Adrenal gland (tissue), 12 donors: Measurements from ENCODE around the gene RSPH3. TPM values are rescaled to one million over a fixed set of nuclear protein-coding genes. Genes with fewer than 3 reads are reported as not detected.

ENCODE experiments used
- DNase-seq, 7 donors: peaks; one replicate each; pipeline ENCODE4 v3.0.0-alpha.2; 2019 to 2020
- H3K27ac ChIP-seq, 5 donors: fragments of 200-600 bp; sonication (generic) in 4 of 5; 1 replicate in 3 of 5; 2 replicates in 2 of 5; pipeline versions ENCODE4 v1.5.1 to v1.8.0; 2016 to 2020; ENCODE audit warnings: mild to moderate bottlenecking in 1 of 5
- H3K27me3 ChIP-seq: fragments of 200-600 bp; 2 replicates; pipeline ENCODE4 v1.8.0; 2021
- H3K36me3 ChIP-seq, 2 donors: fragments of 200-600 bp; replicated peaks in 1 of 2; 1 replicate in 1 of 2; 2 replicates in 1 of 2; pipeline versions ENCODE4 v1.5.1 to v1.8.0; 2018 to 2022
- H3K4me1 ChIP-seq, 2 donors: fragments of 200-600 bp; replicated peaks in 1 of 2; 1 replicate in 1 of 2; 2 replicates in 1 of 2; pipeline versions ENCODE4 v1.5.1 to v1.8.0; 2018 to 2021
- H3K4me3 ChIP-seq, 4 donors: fragments of 200-600 bp; sonication (generic) in 3 of 4; one replicate each; pipeline ENCODE4 v1.5.1; 2016 to 2018
- H3K9me3 ChIP-seq, 3 donors: fragments of 200-600 bp; sonication (generic) in 1 of 3; replicated peaks in 1 of 3; 1 replicate in 2 of 3; 2 replicates in 1 of 3; pipeline versions ENCODE4 v1.5.1 to v1.8.0; 2016 to 2021
- CTCF ChIP-seq, 6 experiments: fragments of 450-650 bp in 4 of 6; fragments of 200-600 bp in 2 of 6; sonication (generic) in 1 of 6; IDR thresholded peaks; 1 replicate in 5 of 6; 2 replicates in 1 of 6; pipeline versions ENCODE4 v1.5.1 to v1.8.0; 2016 to 2021; ENCODE audit warnings: antibody characterized with exemption in 6 of 6, mild to moderate bottlenecking in 2 of 6, moderate library complexity in 1 of 6
- POLR2A ChIP-seq, 2 donors: fragments of 450-650 bp; IDR thresholded peaks; one replicate each; pipeline ENCODE4 v1.6.1; 2017; ENCODE audit warnings: antibody characterized with exemption in 2 of 2, mild to moderate bottlenecking in 2 of 2, moderate library complexity in 1 of 2
- WGBS, 4 donors: extraction: QIAGEN DNeasy Blood & Tissue Kit in 2 of 4; methylation state at CpG; one replicate each; pipeline versions ENCODE4 v1.1.5 to v1.1.7; 2013 to 2017; 5-methylcytosine and 5-hydroxymethylcytosine counted together
- intact Hi-C, 2 donors: fragments of 100-400 bp; cut with DNase I; formaldehyde crosslinking; loops; one replicate each; pipeline versions ENCODE4 v1.14.1 to v1.15.0; 2022 to 2023
- polyA plus RNA-seq, 3 donors: library from polyadenylated mRNA; stranded (reverse); fragments of 200-250 nt in 2 of 3; fragments of 350-450 nt in 1 of 3; fragmentation: Illumina TruSeq in 1 of 3; extraction: RNeasy Lipid Tissue Mini Kit (QIAGEN cat#74804) in 1 of 3; gene quantifications; one replicate each; pipeline ENCODE4 v1.2.3, GENCODE V29; 2013 to 2014
- total RNA-seq, 9 donors: library from RNA; depleted of rRNA in 4 of 9; stranded (reverse); fragments of >200 nt in 4 of 9; fragments of 120-200 nt in 1 of 9; fragmentation: NEBNext Ultra II Directional in 1 of 9; extraction: Animal tissue kit (Norgen Biotek cat#: 25700) in 1 of 9; gene quantifications; one replicate each; pipeline versions ENCODE4 v1.1.0 to v1.2.4, GENCODE V29; 2013 to 2023
- donor health status: healthy with polysubstance abuse.
- donor health status: Bipolar disorder and iron deficiency.
- donor health status: DM: yes; HTN: yes; CAD: no.
- donor health status: DM: no; HTN: no; CAD: no.
- donor health status: DM: no; HTN: no; CAD: no.
- donor health status: DM: yes; HTN: yes; CAD: no.

RSPH3 gene
- total and polyA plus RNA-seq, 12 donors, result 3.4 to 20.5 (median 12.8) TPM

GRCh38 chr6:159020011-159020410 is 20.0 kb upstream of the RSPH3 start:
- WGBS, 4 donors, result 96 to 98% (median 97%) methylated on average over 2 of the region's 2 CpGs
- H3K27ac ChIP-seq, result no peak overlapping the region
- H3K9me3 ChIP-seq, result peaks cover 0 to 1% (median 0%) of the 10 kb centered on the region in 3 donors
- TF ChIP-seq CTCF (IDR thresholded peaks at IDR 0.05), result no peak
- H3K4me1 ChIP-seq, result no peaks in the 10 kb centered on the region
- H3K36me3 ChIP-seq, result no peaks in the 10 kb centered on the region
- DNase-seq, result no peak
- H3K27me3 ChIP-seq, result no peaks in the 10 kb centered on the region
- intact Hi-C loops, result no loop called here
- no peak overlapping the region for H3K4me3 ChIP-seq

- 79 to 93% (median 82%) methylated on average over 3 of the region's 3 CpGs for WGBS, 4 donors
- no peak for DNase-seq
- intact Hi-C loops, result loop anchor here in 1 of 2 donors (10.0 kb wide), 1 partner anchor 87 kb away; no protein-coding TSS in a partner anchor
- H3K4me1 ChIP-seq, result no peaks in the 10 kb centered on the region
- no peaks in the 10 kb centered on the region for H3K9me3 ChIP-seq
- H3K27me3 ChIP-seq, result no peaks in the 10 kb centered on the region
- no peak overlapping the region for H3K4me3 ChIP-seq
- no peaks in the 10 kb centered on the region for H3K36me3 ChIP-seq
- H3K27ac ChIP-seq, result no peak overlapping the region
- TF ChIP-seq CTCF (IDR thresholded peaks at IDR 0.05) (no peak), POLR2A (IDR thresholded peaks at IDR 0.05) (no peak)
These were observed 18.0 kb upstream of the RSPH3 start for GRCh38 chr6:159017757-159018559.

GRCh38 chr6:159014406-159014805 is 14.4 kb upstream of the RSPH3 start:
- H3K36me3 ChIP-seq, result no peaks in the 10 kb centered on the region

GRCh38 chr6:159013229-159013628 is 13.2 kb upstream of the RSPH3 start:
- TF ChIP-seq POLR2A (IDR thresholded peaks at IDR 0.05), result no peak
- no peak for TF ChIP-seq CTCF (IDR thresholded peaks at IDR 0.05)
- 85 to 96% (median 90%) methylated on average over 4 to 5 of the region's 5 CpGs for WGBS, 4 donors
- H3K4me3 ChIP-seq, result no peak overlapping the region
- H3K4me1 ChIP-seq, result no peaks in the 10 kb centered on the region
- H3K27ac ChIP-seq, result no peak overlapping the region
- no peaks in the 10 kb centered on the region for H3K27me3 ChIP-seq
- no peaks in the 10 kb centered on the region for H3K9me3 ChIP-seq
- H3K36me3 ChIP-seq, result no peaks in the 10 kb centered on the region
- DNase-seq, result no peak
- intact Hi-C loops, result loop anchor here in 1 of 2 donors (10.0 kb wide), 1 partner anchor 92 kb away; no protein-coding TSS in a partner anchor

More at GRCh38 chr6:159014406-159014805, 14.4 kb upstream of the RSPH3 start:
- Histone ChIP-seq H3K27me3 (no peaks in the 10 kb centered on the region), H3K4me1 (no peaks in the 10 kb centered on the region), H3K27ac (no peak overlapping the region), H3K4me3 (no peak overlapping the region), H3K9me3 (no peaks in the 10 kb centered on the region)
- intact Hi-C loops, result loop anchor here in 1 of 2 donors (10.0 kb wide), 1 partner anchor 90 kb away; no protein-coding TSS in a partner anchor
- TF ChIP-seq POLR2A (IDR thresholded peaks at IDR 0.05) (no peak), CTCF (IDR thresholded peaks at IDR 0.05) (no peak)
- DNase-seq, result no peak
